Activated T-cell treated with anti-CD3 and anti-CD28 coated beads, Interleukin-2, amount 50 U/mL, for 1 hour (primary cell): ENCODE results near the gene ZNF771.

Experiments
- DNase-seq: peaks from one replicate; pipeline ENCODE4 v3.0.0-alpha.2; 2020

The ZNF771 gene

DNA sequence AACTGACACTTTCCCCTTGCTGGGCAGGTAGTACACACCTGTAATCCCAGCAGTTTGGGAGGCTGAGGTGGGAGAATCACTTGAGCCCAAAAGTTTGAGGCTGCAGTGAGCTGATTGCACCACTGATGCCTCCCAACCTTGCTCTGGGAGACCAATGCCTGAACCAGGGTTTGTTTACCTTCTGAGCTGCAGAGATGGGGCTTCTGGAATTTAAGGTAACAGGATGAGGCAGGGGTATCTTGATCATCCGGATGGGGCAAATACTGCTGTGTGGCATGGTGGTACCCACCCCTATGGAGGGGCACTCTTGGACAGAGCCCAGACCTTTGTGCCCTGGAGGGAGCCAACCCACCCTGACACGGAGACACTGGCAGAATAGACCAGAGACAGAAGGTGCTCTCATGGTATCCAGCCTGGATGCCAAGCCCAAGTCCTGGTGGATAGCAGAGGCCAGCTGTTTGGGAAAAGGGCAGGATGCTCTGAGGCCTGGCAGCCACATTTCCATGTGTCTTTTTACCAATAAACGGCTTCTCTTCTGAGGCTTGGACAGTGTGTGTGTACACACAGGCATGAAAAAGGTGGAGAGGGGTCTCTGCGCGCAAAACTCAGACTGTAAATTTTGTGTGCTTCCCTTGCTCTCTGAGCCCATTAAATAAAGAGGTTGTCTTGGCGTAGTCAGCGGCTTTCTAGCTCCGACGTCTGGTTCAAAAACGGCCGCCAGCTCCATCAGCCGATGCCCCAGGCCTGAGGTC lies 7.8 kb upstream of the ZNF771 start:
- no peak for DNase-seq

GRCh38 chr16:30401768-30402425 lies 5.5 kb upstream of the ZNF771 start:
- DNase-seq: no peak

- DNase-seq: no peak
These were observed 658 bp upstream of the ZNF771 start for GRCh38 chr16:30406795-30407101.

DNA sequence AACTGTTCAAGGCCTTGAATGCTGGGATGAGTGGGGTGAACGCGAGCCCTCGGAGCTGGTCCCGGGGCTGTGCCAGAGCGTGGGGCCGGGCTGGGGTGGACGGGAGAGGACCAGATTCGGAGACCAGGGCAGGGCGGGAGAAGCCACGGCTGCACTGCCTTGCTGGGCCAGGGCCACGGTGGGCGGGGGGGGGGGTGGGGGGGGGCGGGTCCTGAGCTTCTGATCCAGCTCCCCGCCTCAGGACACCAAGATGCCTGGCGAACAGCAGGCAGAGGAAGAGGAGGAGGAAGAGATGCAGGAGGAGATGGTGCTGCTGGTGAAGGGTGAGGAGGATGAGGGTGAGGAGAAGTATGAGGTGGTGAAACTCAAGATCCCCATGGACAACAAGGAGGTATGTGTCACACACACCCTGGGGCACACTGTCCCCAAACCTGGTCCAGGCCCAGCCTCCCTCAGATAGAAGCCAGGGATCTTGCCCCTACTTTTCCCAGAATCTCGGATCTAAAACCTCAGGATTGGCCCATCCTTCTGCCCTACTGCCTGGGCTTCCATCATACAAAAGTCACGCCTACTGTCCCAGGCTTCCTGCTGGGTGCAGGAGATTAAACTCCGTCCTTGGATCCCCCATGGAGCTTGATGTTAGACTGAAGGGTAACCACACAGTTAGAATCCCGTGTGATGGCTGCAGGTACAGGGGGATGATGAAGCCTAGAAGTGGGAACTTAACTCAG lies 563 bp downstream of the ZNF771 start:
- DNase-seq: no peak

DNA sequence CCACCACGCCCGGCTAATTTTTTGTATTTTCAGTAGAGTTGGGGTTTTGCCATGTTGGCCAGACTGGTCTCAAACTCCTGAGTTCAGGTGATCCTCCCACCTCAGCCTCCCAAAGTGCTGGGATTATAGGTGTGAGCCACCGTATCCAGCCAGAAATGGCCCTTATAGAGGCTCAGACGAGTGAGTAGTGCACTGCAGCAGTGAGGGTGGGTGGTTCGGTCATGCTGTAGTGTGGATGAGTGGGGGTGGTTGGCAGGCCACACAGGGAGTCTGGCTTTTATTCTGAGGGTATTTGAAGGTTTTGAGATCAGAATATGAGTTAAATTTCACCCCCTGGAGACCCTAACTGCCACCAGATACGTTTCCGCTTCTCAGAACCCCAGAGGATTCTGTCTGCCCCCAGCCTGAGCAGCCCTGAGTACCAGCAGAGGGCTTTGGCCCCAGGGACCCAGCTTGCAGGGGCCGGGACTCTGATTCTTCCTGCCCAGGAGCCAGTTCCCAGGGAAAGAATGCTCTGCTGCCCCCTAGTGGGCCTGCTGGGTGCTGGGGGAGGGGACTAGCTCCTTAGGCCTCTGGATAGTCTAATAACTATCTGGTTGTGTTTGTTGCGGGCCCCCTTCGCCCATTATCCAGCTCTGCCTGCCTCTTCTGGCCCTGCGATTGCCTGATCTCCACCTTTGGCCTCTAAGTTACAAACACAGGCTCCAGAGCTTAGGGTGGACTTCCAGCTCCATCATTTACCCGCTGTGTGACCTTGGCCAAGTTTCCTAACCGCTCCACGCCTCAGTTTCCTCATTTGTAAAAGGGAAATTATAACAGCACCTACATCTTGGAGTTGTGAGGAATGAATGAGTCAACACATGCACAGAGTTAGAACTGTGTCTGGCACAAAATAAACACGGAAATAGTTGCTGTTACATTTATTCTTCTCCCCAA lies 2.0 kb downstream of the ZNF771 start:
- peak; percentile 95 for DNase-seq

DNA sequence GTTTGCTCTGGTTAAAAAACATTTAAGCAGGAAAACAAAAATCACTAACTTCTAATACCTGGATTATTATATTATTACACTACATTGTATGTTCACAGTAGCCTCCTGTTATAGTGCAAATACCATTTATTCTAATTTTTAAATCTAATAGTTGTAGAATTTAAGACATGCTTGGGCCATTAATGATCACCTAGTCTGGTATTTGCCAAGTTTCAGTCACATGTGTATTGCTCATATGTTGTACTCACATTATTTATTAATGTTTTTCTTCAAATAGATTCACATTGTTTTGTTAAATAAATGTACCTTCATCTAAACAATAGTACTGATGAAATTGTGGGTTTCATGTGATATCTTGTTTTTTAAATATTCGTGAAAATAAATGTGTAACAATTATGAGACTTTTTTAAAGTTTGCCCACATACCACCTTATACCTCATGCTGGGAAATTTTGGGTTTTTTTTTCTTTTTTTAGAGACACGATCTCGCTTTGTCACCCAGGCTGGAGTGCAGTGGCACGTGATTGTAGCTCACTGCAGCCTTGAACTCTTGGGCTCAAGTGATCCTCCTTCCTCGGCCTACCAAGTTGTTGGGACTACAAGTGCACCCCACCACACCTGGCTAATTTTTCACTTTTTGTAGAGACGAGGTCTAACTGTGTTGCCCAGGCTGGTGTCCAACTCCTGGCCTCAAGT lies 5.9 kb downstream of the ZNF771 start:
- DNase-seq: no peak

GRCh38 chr16:30414159-30414558 lies 6.8 kb downstream of the ZNF771 start:
- DNase-seq: no peak

GRCh38 chr16:30416047-30416603 lies 8.7 kb downstream of the ZNF771 start:
- DNase-seq: no peak

DNA sequence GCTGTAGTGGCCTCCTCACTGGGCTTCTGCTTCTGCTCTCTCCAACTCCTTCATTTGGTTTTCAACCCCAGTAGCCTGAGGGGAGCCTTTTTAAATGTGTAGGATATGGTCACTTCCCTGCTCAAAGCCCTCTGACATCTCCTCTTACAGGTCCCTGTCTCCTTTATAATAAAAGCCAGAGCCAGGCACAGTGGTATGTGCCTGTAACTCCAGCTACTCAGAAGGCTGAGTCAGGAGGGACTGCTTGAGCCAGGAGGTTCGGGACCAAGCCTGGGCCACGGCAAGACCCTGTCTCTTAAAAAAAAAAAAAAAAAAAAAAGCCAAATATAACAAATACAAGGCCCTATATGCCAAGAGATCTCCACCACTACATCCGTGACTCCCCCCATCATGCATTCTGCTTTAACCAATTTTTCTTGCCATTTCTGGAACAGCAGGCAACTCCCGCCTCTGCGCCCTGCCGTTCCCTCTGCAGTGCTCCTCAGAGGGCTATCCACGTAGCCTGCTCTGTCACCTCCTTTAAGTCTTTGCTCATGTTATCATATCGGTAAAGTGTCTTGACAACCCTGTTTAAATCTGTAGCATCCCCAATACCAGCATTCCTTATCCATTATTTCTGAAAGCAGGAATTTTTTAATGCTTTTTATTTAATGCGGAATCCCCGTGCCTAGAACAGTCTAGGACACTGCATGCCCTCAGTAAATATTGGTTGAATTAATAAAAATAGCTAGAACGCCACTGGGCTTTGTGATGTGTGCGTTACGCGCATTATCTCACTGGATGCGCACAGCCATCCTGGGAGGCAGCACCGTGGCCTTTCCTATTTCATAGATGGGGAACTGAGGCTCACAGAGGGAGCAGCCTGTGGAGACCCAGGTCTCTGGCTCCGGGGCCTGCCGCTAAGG lies 9.5 kb downstream of the ZNF771 start:
- no peak for DNase-seq

- peak; percentile 91 for DNase-seq
These were observed 10.3 kb downstream of the ZNF771 start for GRCh38 chr16:30417529-30418349.

- no peak for DNase-seq
These were observed 11.2 kb downstream of the ZNF771 start for GRCh38 chr16:30418350-30419181.

DNA sequence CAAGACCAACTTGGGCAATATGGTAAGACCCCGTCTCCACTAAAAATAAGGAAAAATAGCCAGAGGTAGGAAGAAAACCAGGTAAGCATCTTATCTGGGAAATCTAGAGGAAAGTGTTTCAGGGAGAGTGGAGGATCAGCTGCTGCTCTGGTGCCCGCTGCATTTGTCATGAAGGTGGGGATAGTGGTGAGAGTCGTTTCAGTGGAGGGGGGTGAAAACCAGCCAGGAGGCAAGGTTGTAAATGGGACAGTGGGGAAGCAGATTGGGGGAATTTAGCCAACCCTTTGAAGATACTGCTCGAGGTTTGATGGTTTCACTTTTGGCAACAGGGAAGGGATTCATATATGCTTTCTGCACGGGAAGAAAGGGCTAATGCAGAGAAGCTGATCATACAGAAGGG lies 13.6 kb downstream of the ZNF771 start:
- DNase-seq: no peak

- DNase-seq: no peak
These were observed 20.6 kb downstream of the ZNF771 start for GRCh38 chr16:30428055-30428454.

DNA sequence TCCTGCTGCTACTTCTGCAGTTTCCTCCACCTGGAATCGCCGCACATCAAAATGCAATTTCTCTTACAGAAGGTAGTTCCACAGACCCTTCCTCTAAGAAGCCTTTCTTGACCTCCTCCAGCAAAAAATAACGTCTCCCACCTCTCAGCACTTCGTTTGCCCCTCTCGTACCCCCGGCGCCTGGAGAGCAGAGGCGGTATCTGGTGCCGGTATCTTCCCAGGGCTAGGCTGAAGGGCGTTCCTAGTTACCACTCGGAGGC lies 21.9 kb downstream of the ZNF771 start:
- no peak for DNase-seq

DNA sequence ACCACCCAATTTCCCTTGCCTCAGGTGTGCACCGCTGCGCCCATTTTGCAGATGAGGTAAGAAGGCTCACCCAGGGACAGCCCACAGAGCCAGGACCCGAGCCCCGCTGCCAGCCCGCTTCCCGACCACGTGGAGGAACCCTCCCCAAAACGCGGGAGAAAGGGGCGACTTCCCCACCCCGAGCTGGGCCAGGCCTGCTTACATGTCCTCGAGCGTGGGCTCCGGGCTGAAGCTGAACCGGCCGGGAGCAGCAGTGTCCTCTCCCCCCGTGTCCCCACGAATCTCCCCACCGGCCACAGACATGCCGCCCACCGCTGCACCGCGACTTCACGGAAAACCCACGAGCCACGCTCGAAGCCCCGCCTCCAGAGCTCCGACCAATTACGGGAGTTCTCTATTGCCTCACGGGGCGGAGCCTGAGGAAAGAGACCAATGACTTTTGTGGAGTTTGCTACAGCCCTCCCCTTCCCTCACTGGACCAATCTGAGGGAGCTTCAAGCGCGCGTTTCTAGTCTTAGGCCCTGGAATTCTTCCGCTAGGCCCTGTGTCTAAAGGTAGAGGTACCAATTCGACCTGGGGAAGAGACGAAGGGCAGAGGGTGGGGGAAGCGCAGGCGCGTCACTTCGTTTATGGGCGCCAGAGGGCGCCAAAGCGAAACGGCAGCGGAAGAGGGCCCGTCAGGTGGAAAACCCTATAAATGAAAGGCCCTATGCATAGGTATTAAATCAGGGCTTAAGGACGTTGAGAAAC lies 22.4 kb downstream of the ZNF771 start, which contains the start of gene DCTPP1:
Gene DCTPP1, minus strand, starts transcription at position 353 of the 750 bp plus-strand sequence. Its CDS starts 50 bp downstream, at position 303.
- peak; percentile 92 for DNase-seq

GRCh38 chr16:30430428-30430970 lies 23.1 kb downstream of the ZNF771 start:
- DNase-seq: no peak

DNA sequence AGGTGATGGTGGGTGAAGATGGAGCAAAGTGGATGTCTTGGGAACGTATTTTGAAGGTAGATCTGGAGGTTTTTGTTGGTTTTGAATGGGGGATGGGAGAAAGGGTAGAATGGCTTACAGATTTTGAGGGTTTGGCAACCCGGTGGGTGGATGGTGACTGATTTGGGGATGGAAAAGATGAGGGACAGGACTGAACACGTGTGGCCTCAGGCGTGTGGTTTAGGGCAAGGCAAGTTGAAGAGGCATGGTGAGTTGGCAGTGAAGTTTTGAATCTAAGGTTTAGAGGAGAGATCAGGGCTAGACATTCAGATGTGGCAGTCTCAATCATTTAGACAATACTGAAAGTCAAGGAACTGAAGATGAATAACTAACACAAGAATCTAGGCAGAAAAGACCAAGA lies 27.4 kb downstream of the ZNF771 start:
- no peak for DNase-seq

DNA sequence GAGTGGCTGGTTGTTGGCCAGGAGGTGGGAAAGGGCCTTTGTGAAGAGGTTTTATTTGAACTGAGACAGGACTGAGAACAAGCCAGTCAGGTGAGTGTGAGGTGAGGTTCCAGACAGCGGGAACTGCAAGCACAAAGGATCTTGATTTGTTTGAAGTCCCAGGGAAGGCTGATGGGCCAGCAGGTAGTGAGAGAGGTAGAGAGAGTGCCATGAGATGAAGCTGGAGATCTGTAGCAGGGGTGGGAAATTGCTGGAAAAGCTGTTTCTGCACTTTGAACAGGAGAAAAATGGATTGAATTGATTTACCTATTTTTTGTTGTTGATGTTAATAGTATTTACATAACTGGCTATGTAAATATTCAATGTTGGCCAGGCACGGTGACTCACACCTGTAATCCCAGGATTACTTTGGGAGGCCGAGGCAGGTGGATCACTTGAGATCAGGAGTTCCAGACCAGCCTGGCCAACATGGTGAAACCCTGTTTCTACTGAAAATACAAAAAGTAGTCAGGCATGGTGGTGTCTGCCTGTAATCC lies 30.2 kb downstream of the ZNF771 start:
- DNase-seq: no peak
